Suprapubic skin (tissue), 4 donors: Measurements from ENCODE around the gene GPRASP1. TPM values are rescaled to one million over a fixed set of nuclear protein-coding genes. Genes with fewer than 3 reads are reported as not detected.
"Not testable (repeated sequence)": the region's sequence is repeated elsewhere in the genome, so short reads cannot be mapped to it uniquely, and the experiment has no call there.

Experiments used
- DNase-seq, 2 donors: peaks; one replicate each; pipeline ENCODE4 v3.0.0-alpha.2; 2019; ENCODE audit warnings: low spot score in 2 of 2
- H3K27ac ChIP-seq: fragments of 200-600 bp; sonication (generic); one replicate; pipeline ENCODE4 v1.5.1; 2019
- H3K27me3 ChIP-seq: fragments of 200-600 bp; sonication (generic); one replicate; pipeline ENCODE4 v1.5.1; 2019
- H3K36me3 ChIP-seq: fragments of 200-600 bp; sonication (generic); one replicate; pipeline ENCODE4 v1.5.1; 2019
- H3K4me1 ChIP-seq: fragments of 200-600 bp; sonication (generic); one replicate; pipeline ENCODE4 v1.5.1; 2019
- H3K4me3 ChIP-seq: fragments of 200-600 bp; sonication (generic); one replicate; pipeline ENCODE4 v1.5.1; 2019; ENCODE audit warnings: mild to moderate bottlenecking
- H3K9me3 ChIP-seq: fragments of 200-600 bp; sonication (generic); one replicate; pipeline ENCODE4 v1.5.1; 2019
- EP300 ChIP-seq: sonication (generic); formaldehyde crosslinking; IDR thresholded peaks from one replicate; pipeline ENCODE4 v1.6.1; 2017; ENCODE audit warnings: antibody characterized with exemption
- POLR2A ChIP-seq, 2 donors: fragments of 450-650 bp; IDR thresholded peaks; one replicate each; pipeline ENCODE4 v1.6.1; 2017; ENCODE audit warnings: antibody characterized with exemption in 2 of 2, mild to moderate bottlenecking in 2 of 2, moderate library complexity in 2 of 2
- POLR2AphosphoS5 ChIP-seq, 3 donors: sonication (generic); formaldehyde crosslinking; IDR thresholded peaks; one replicate each; pipeline ENCODE4 v1.6.1; 2017; ENCODE audit warnings: antibody characterized with exemption in 3 of 3
- WGBS: methylation state at CpG from one replicate; pipeline ENCODE4 v1.1.5; 2018; 5-methylcytosine and 5-hydroxymethylcytosine counted together
- total RNA-seq, 4 donors: library from RNA; depleted of rRNA; stranded (reverse); fragments of >200 nt; gene quantifications; one replicate each; pipeline ENCODE4 v1.1.0, GENCODE V29; 2016
- TF ChIP-seq, protein P1 (sequence below), 2 donors: fragments of 200-600 bp in 1 of 2; fragments of 450-650 bp in 1 of 2; sonication (generic) in 1 of 2; IDR thresholded peaks; one replicate each; pipeline ENCODE4 v1.5.1; 2016 to 2019; ENCODE audit warnings: antibody characterized with exemption in 2 of 2, mild to moderate bottlenecking in 1 of 2, moderate library complexity in 1 of 2

The GPRASP1 gene
- total RNA-seq, 4 donors from 2014 or later, result 1.1 to 11.2 (median 3.3) TPM

DNA sequence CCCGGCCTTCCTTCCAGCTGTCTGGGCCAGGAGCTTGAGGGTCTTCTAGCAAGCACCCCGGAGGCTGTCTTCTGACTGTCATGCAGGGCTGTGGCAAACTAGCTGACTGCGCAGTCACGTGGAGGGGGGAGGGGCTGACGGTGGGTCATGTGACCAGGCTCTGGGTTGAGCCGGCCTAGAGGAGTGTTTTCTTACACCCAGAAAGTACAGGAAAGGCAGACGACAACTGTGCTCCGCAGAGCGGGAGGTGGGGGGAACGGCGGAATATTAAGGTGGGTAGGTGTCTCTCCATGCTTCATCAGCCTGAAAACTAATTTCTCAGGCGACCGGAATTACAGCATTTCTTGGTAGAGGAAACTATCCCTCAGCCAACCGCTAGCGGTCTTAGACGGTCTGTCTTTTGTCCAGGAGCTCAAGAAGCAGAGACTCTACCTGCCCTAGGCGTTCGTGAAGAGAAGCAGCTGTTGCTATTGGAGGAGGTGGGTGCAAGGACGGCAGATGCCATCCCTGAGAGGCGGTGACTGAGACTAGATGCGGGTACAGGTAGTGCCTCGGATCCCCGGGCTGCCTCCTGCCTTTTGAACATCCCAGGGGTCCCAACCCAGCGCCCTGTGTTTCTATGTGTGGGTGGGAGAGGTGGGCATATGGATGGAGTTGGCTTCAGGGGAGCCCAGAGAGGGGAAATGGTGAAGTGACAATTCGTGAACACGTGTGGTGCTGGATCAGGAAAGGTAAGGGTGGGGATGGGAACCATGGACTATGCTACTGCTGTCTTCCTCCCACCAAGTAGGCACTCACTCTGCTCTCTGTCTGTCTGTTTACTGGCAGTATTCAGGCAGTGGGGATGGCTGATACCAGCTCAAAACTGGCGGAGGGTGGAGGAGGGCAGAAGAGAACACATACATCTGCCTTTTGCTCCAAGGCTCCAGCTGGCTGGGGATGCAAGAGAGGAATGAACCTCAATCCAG, 8.8 kb downstream of the GPRASP1 start:
- WGBS, result 40% methylated on average over 22 of the region's 27 CpGs
- Histone ChIP-seq H3K4me3 (peak overlapping the region; percentile 52), H3K36me3 (no peaks in the 10 kb centered on the region), H3K4me1 (peaks cover 10% of the 10 kb centered on the region), H3K27me3 (no peaks in the 10 kb centered on the region), H3K27ac (peak overlapping the region; percentile 48), H3K9me3 (no peaks in the 10 kb centered on the region)
- peak; percentile 89 to 92 for DNase-seq
- TF ChIP-seq POLR2AphosphoS5 (IDR thresholded peaks at IDR 0.05) (no peak), POLR2A (IDR thresholded peaks at IDR 0.05) (no peak), EP300 (no peak)
- TF ChIP-seq, protein P1, sequence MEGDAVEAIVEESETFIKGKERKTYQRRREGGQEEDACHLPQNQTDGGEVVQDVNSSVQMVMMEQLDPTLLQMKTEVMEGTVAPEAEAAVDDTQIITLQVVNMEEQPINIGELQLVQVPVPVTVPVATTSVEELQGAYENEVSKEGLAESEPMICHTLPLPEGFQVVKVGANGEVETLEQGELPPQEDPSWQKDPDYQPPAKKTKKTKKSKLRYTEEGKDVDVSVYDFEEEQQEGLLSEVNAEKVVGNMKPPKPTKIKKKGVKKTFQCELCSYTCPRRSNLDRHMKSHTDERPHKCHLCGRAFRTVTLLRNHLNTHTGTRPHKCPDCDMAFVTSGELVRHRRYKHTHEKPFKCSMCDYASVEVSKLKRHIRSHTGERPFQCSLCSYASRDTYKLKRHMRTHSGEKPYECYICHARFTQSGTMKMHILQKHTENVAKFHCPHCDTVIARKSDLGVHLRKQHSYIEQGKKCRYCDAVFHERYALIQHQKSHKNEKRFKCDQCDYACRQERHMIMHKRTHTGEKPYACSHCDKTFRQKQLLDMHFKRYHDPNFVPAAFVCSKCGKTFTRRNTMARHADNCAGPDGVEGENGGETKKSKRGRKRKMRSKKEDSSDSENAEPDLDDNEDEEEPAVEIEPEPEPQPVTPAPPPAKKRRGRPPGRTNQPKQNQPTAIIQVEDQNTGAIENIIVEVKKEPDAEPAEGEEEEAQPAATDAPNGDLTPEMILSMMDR (IDR thresholded peaks at IDR 0.05), result no peak

DNA sequence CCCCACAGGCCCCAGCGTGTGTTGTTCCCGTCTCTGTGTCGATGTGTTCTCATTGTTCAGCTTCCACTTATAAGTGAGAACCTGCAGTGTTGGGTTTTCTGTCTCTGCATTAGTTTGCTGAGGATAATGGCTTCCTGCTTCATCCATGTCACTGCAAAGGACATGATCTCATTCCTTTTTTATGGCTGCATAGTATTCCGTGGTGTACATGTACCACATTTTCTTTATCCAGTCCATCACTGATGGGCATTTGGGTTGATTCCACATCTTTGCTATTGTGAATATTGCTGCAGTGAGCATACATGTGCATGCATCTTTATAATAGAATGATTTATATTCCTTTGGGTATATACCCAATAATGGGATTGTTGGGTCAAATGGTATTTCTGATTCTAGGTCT, 12.5 kb downstream of the GPRASP1 start:
- 90% methylated on average over 4 of the region's 4 CpGs for WGBS
- H3K4me3 ChIP-seq, H3K27ac ChIP-seq, H3K9me3 ChIP-seq, H3K36me3 ChIP-seq, DNase-seq, H3K4me1 ChIP-seq, H3K27me3 ChIP-seq: not testable (repeated sequence)

DNA sequence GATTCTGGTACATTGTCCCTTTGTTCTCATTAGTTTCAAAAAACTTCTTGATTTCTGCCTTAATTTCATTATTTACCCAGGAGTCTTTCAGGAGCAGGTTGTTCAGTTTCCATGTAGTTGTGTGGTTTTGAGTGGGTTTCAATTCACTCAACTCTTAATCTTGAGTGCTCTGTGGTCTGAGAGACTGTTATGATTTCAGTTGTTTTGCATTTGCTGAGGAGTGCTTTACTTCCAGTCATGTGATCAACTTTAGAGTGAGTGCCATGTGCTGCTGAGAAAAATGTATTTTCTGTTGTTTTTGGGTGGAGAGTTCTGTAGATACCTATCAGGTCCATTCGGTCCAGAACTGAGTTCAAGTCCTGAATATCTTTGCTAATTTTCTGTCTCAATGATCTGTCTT, 15.8 kb downstream of the GPRASP1 start:
- WGBS, result 87% methylated on average over 1 of the region's 1 CpG
- not testable (repeated sequence) for H3K27ac ChIP-seq

DNA sequence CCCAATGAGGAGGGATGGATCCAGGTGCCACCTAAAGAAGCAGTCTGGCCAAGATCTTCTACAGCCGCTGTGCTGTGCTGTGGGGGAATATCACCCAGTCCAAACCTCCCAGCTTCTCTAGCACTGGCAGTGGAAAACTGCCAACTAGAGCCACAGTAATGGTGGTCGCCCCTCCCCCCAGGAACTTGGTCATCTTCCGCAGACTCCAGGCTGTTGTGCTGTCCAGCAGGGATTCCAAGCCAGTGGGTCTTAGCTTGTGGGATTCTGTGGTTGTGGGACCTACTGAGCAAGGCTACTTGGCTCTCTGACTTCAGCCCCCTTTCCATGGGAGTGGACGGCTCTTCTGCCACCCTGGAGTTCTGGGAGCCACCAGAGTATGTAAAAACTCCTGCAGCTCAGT, 18.2 kb downstream of the GPRASP1 start:
- 86% methylated on average over 4 of the region's 4 CpGs for WGBS
- Histone ChIP-seq H3K9me3 (no peaks in the 10 kb centered on the region), H3K4me3 (no peak overlapping the region), H3K27me3 (no peaks in the 10 kb centered on the region), H3K4me1 (no peaks in the 10 kb centered on the region), H3K27ac (no peak overlapping the region), H3K36me3 (no peaks in the 10 kb centered on the region)
- no peak for TF ChIP-seq POLR2AphosphoS5 (IDR thresholded peaks at IDR 0.05)
- TF ChIP-seq, protein P1 (IDR thresholded peaks at IDR 0.05), result no peak
- TF ChIP-seq EP300, result no peak
- no peak for TF ChIP-seq POLR2A (IDR thresholded peaks at IDR 0.05)
- DNase-seq, result no peak

More for the DNA sequence above, 15.8 kb downstream of the GPRASP1 start:
- H3K4me3 ChIP-seq, DNase-seq, H3K27me3 ChIP-seq, H3K9me3 ChIP-seq, H3K36me3 ChIP-seq, H3K4me1 ChIP-seq: not testable (repeated sequence)

DNA sequence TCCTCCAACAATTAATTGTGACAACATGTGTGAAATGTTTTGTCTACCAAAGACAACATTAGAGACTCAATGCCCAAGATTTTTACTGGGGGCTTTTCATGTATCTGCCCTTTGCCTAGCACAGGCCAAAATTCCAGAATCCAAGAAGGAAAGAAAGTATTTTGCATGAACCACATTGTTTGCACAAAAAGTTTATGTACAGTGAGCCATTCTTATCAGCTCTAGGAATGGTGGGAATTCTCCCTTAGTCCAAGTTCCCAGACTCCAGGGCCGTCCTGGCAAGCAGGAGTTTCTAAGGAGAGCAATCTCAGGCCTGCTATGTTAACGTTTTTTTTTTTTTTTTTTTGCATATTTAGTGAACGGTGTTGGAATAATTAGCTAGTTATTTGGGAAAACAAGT, 21.6 kb downstream of the GPRASP1 start:
- 47% methylated on average over 3 of the region's 3 CpGs for WGBS
- Histone ChIP-seq H3K27ac (no peak overlapping the region), H3K4me1 (no peaks in the 10 kb centered on the region), H3K9me3 (no peaks in the 10 kb centered on the region), H3K36me3 (no peaks in the 10 kb centered on the region), H3K27me3 (no peaks in the 10 kb centered on the region), H3K4me3 (no peak overlapping the region)
- no peak for DNase-seq
- TF ChIP-seq POLR2A (IDR thresholded peaks at IDR 0.05), result no peak
- TF ChIP-seq, protein P1 (IDR thresholded peaks at IDR 0.05), result no peak
- no peak for TF ChIP-seq EP300
- no peak for TF ChIP-seq POLR2AphosphoS5 (IDR thresholded peaks at IDR 0.05)

DNA sequence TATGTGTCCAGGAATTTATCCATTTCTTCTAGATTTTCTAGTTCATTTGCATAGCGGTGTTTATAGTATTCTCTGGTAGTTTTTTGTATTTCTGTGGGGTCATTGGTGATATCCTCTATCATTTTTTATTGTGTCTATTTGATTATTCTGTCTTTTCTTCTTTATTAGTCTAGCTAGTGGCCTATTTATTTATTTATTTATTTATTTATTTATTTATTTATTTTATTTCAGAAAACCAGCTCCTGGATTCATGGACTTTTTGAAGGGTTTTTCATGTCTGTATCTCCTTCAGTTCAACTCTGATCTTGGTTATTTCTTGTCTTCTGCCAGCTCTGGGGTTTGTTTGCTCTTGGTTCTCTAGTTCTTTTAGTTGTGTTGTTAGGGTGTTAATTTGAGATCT, 26.2 kb downstream of the GPRASP1 start:
- DNase-seq, H3K4me3 ChIP-seq, H3K27me3 ChIP-seq, H3K9me3 ChIP-seq, H3K36me3 ChIP-seq, H3K4me1 ChIP-seq, H3K27ac ChIP-seq: not testable (repeated sequence)
- whole genome bisulfite sequencing, result 77% methylated on average over 1 of the region's 1 CpG
